ENCODE measurements around the gene POTEB. TPM values are rescaled to one million over a fixed set of nuclear protein-coding genes. Genes with fewer than 3 reads are reported as not detected.

Gene POTEB
- total RNA-seq (2014; rRNA removed; shearing (Covaris generic)): not detected in 2 replicates

DNA sequence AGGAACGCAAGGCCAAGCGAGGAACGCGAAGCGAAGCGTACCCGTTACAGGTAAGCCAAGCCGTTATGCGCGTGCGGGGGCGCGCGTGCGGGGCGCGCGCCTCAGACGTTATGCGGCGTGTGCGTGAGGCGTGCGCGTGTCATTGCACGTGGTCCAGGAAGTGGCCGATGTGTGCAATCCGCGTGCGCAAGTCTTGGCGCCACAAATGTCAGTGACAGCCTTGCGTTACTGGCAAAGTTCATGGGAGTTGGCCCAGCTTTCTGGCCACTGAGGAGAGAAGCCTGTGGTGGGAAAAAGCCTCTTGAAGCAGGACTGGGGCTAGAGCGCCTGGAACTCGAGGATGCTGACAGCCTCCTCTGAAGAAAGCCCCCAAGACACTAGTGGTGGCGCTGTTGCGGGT lies at the start of gene POTEB:
Gene POTEB, minus strand, starts transcription at position 101 of the 400 bp plus-strand sequence. CDS start 489 bp downstream, outside the sequence.

Small RNAs within 50 kb of the gene (small RNA-seq; reads per million reads assigned to genes)
- gene MIR3118-4 (not detected), gene RNU6-631P (not detected)

Other genes with a start within 250 kb of the POTEB start
- gene OR4M2, start 202.8 kb upstream of the POTEB start, total RNA-seq (2014; rRNA removed; shearing (Covaris generic)): not detected in 2 replicates

All from A375 (cell line).